HG03571 (cell line): Measurements from ENCODE around the gene RRP36.
"Not testable (repeated sequence)": the region's sequence is repeated elsewhere in the genome, so short reads cannot be mapped to it uniquely, and the experiment has no call there.

Source experiments
- ATAC-seq: cut with Tn5 transposase; IDR thresholded peaks from one replicate; pipeline ENCODE4 v1.9.1; 2021; ENCODE audit not compliant: unreplicated experiment

RRP36 gene

GRCh38 chr6:43036712-43037111, 15.3 kb downstream of the RRP36 start:
- ATAC-seq: no peak

- ATAC-seq: no peak
Measured at GRCh38 chr6:43037197-43037596, 15.8 kb downstream of the RRP36 start.

GRCh38 chr6:43037706-43038105, 16.3 kb downstream of the RRP36 start:
- ATAC-seq: no peak

GRCh38 chr6:43038727-43039126, 17.3 kb downstream of the RRP36 start:
- ATAC-seq: no peak

- ATAC-seq: no peak
Measured at GRCh38 chr6:43040542-43041257, 19.3 kb downstream of the RRP36 start.

- not testable (repeated sequence) for ATAC-seq
Measured at GRCh38 chr6:43041475-43041874, 20.1 kb downstream of the RRP36 start.

GRCh38 chr6:43043310-43043709, 21.9 kb downstream of the RRP36 start:
- ATAC-seq: no peak

- ATAC-seq: no peak
Measured at GRCh38 chr6:43045371-43045930, 24.0 kb downstream of the RRP36 start.

GRCh38 chr6:43047998-43048397, 26.6 kb downstream of the RRP36 start:
- ATAC-seq: no peak

- ATAC-seq: no peak
Measured at GRCh38 chr6:43050981-43051380, 29.6 kb downstream of the RRP36 start.

- ATAC-seq: no peak
Measured at GRCh38 chr6:43052225-43052841, 30.9 kb downstream of the RRP36 start.

GRCh38 chr6:43052842-43053544, 31.6 kb downstream of the RRP36 start:
- no peak for ATAC-seq

- peak; percentile 69 for ATAC-seq
Measured at GRCh38 chr6:43053545-43054205, 32.3 kb downstream of the RRP36 start, which contains the start of gene CUL7. TSS of gene CUL7 (minus strand) at chr6:43053851. CDS start at chr6:43052788, 1,063 bp downstream.

GRCh38 chr6:43054206-43054943, 33.0 kb downstream of the RRP36 start:
- ATAC-seq: no peak

- ATAC-seq: no peak
Measured at GRCh38 chr6:43055966-43056365, 34.5 kb downstream of the RRP36 start.

GRCh38 chr6:43058531-43058930, 37.1 kb downstream of the RRP36 start:
- ATAC-seq: no peak

GRCh38 chr6:43059168-43060033, 38.0 kb downstream of the RRP36 start, which contains the start of the genes KLC4 and MRPL2:
TSS of gene KLC4 (plus strand) at chr6:43059631. CDS start at chr6:43061336, 1,705 bp downstream.
TSS of gene MRPL2 (minus strand) at chr6:43059434. CDS start at chr6:43059381, 53 bp downstream.
- peak; percentile 84 for ATAC-seq

- no peak for ATAC-seq
Measured at GRCh38 chr6:43060034-43060754, 38.8 kb downstream of the RRP36 start.
